HG02642 (cell line): ENCODE data around the gene SCUBE3.
A peak's percentile ranks its signal among the peaks of the same experiment; 100 is the strongest.

Experiments used
- ATAC-seq: cut with Tn5 transposase; IDR thresholded peaks from one replicate; pipeline ENCODE4 v1.9.1; 2021; ENCODE audit warnings: mild to moderate bottlenecking; ENCODE audit not compliant: unreplicated experiment, poor library complexity

The SCUBE3 gene

DNA sequence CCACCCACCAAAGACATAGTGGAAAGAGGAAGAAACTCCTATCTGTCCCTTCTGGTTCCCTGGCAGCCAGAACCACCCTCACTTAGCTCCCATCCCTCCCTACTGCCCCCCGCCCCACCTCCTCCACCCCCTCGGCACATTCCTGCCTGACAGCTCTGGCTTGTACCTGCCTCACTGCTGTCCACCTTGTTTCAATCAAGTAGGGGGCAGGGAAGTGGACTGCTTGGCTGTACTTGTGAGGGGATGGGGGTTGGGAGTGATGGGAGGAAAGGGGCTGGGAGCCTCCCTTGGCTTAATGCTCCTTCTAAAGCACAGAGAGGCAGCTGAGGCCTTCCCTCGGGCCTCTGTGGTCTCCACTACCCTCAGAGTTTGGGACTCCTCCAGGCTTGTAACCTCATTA is 23.7 kb downstream of the SCUBE3 start:
- ATAC-seq = no peak

DNA sequence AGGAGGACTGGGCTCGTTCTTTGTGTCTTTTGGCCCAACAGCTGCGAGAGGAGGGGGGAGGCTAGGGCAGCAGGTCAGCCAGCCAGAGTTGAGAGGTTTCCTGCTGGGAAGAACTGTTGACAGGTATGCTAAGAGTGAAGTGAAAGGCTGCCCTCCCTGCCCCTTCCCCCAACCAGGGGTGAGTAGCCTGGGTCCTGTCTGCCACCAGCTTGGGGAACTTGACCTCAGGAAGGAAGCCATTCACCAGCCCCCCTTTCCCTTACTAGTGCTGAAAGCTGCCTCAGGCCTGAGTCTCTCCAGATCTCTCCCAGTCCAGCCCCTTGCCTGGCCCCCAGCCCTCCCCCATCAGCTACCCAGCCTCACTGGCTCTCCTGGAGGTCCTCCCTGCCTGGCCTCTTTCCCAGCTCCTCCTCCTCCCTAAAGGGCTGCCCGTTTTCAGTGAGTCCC is 25.1 kb downstream of the SCUBE3 start:
- no peak for ATAC-seq

DNA sequence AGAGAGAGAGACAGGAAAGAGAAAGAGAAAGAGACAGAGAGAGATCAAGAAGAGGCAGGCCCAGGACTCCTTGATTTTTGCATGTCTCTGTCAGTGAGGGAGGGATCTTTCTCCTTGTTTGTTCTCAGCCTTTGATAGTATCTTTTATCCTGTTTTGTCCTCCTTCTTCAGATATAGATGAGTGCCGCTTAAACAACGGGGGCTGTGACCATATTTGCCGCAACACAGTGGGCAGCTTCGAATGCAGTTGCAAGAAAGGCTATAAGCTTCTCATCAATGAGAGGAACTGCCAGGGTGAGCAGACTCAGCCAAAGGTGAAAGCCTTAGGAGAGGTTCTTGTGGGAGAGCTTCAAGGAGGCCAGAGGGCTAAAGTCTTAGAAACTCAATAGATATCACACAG is 25.8 kb downstream of the SCUBE3 start:
- no peak for ATAC-seq

DNA sequence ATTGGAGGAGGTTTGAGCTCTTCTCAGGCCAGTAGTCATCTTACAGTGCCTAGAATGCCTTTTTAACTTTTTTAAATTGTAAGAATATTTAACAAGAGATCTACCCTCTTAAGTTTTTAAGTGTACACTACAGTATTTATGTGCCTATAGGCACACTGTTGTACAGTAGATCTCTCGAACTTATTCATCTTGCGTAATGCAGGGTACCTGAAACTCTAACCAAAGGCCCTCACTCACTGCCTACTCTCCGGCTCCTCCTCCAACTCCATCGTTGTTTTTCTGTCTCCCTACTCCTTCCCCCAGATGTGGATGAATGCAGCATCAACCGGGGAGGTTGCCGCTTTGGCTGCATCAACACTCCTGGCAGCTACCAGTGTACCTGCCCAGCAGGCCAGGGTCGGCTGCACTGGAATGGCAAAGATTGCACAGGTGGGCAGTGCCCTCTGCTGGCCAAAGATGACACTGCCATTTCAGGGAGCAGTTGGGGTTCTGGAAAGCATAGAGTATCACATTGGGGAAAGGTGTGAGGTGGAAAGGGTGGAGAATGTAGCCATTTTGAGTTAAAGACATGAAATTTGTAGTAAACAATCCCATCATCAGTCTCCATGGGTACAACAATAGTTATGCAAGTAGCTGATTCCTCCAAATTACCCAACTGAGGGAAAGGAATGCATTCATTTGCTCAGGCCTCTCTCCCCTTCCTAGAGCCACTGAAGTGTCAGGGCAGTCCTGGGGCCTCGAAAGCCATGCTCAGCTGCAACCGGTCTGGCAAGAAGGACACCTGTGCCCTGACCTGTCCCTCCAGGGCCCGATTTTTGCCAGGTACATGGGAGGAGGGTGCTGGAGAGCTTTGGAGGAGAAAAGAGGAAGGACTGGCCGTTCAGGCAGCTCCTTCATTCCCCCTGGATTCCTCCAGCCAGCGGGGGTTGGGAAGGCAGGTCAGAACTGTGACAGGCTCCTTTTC is 27.4 kb downstream of the SCUBE3 start:
- ATAC-seq = no peak

DNA sequence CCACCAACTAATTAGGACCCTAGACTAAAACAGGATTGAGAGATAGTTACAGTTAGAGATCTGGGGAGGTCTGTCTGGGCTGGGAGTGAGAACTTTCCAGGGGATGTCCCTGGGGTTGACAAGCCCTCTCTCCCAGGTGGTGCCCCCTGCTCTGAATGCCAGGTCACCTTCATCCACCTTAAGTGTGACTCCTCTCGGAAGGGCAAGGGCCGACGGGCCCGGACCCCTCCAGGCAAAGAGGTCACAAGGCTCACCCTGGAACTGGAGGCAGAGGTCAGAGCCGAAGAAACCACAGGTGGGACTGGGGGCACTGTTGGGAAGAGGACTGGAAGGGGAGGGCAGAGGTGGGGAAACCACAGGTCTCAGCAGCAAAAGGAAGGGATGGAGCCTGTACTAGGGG is 28.7 kb downstream of the SCUBE3 start:
- ATAC-seq = no peak

DNA sequence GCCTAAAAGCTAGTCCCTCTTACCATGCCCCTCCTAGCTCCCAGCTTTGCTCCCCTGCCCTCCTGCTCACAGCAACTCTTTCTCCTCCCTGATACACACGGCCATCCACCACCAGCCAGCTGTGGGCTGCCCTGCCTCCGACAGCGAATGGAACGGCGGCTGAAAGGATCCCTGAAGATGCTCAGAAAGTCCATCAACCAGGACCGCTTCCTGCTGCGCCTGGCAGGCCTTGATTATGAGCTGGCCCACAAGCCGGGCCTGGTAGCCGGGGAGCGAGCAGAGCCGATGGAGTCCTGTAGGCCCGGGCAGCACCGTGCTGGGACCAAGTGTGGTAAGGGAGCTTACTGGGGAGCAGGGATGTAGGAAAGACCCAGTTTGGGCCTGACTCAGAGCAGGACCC is 29.1 kb downstream of the SCUBE3 start:
- ATAC-seq = no peak

DNA sequence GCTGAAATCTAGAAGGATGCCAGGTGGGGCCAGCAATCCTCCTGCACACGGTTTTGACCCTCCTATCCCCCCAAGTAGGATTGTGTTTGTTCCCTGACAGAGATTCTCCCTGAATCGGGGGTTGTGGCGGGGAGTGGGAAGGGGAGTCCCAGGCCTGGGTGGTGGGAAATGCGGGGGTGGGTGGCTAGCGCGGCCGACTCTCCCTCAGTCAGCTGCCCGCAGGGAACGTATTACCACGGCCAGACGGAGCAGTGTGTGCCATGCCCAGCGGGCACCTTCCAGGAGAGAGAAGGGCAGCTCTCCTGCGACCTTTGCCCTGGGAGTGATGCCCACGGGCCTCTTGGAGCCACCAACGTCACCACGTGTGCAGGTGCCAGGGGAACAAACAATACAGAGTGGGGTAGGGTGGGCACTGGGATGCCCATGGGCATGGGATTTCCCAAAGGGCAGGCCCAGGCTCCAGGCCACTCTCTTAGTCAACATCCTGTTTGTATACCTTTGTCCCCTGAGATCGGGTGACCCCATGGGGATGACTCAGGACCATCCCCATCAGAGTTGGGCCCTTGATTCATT is 29.7 kb downstream of the SCUBE3 start:
- no peak for ATAC-seq

DNA sequence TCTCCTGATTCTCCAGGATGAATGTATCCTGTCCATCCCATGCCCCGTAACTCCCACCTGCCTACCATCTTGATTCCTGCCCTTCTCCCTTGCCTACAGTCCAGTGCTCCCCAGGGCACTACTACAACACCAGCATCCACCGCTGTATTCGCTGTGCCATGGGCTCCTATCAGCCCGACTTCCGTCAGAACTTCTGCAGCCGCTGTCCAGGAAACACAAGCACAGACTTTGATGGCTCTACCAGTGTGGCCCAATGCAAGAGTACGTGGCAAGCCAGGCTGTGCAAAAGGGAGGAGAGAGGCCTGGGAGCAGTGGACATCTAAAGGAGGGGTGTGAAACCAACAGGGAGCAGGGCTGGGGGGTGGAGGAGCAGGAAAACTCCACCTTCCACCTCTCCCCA is 30.8 kb downstream of the SCUBE3 start:
- no peak for ATAC-seq

DNA sequence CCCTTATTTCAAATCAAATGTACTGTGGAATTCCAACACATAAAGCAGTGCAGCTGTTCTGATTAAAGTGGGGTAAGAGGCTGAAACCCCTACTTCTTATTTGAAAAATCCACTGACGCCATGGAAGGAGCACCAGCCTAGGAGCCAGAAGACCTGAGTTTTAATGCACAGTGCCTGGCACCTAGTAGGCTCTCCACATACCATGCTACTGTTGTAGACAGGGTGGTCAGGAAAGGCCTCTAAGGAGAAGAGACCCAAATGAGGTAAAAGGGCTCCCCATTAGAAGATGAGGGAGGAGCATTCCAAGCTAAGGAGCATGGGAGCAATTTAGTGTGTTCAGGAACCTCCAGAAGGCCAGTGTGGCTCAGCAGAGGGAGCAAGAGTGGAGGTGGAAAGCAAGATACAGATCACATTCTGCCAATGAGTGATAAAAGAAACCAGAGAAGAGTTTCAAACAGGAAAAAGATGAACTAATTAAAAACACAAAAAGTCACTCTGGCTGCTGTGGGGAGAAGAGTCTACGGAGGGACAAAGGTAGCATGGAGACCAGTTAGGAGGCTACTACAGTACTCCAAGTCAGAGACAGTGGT is 34.0 kb downstream of the SCUBE3 start:
- no peak for ATAC-seq

DNA sequence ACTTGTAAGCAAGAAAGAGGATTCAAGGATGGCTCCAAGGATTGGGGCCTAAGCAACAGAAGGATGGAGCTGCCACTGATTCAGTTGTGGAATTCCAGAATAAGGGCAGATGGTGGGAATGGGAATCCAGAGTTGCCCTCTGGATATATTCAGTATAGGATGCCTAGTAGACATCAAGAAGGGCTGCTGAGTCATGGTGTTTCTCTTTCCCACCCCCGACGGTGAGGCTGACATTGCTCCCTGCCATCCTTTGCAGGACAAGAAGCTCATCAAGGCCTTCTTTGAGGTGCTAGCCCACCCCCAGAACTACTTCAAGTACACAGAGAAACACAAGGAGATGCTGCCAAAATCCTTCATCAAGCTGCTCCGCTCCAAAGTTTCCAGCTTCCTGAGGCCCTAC is 34.5 kb downstream of the SCUBE3 start:
- no peak for ATAC-seq

DNA sequence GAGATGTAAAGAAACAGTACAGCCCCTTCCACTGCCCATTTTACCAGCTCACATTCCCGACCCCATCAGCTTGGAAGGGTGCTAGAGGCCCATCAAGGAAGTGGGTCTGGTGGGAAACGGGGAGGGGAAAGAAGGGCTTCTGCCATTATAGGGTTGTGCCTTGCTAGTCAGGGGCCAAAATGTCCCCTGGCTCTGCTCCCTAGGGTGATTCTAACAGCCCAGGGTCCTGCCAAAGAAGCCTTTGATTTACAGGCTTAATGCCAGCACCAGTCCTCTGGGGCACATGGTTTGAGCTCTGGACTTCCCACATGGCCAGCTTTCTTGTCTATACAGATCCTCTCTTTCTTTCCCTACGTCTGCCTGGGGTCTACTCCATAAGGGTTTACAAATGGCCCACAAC is 35.2 kb downstream of the SCUBE3 start:
- no peak for ATAC-seq

DNA sequence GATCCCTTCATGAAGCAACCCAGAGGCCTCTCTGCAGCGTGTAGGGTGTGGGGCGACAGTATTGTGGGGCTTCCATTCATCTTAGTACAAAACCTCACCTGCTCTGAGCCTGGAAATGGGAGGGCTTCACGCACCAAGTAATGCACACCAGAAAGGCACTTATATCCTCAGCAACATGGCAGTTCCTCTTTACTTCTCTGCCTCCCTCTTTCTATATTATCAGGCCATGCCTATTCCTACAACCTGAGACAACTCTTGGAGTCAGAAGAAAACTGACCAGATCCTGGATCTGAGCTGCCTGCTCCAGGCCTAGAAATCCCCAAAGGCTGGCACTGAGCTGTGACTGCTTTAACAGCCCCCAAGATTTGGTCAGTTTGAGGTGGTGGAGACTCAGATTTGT is 38.2 kb downstream of the SCUBE3 start:
- ATAC-seq = no peak

DNA sequence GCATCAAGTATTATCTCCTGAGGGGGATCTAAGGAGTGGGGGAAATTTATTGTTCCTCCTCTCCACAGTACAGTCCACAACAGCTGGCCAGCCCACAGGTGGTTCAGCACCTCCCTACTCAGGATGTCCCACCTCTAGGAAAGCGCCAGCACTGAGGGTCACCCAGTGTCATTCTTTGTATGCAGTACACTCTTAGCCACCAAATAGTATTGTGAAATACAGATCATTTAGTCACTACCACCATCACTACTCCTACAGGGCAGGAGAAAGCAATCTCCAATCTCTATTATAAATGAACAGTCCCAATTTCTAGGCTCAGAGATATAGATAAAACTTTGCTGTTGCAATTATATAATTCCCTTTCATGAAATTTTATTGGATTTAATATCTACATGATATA is 39.5 kb downstream of the SCUBE3 start:
- ATAC-seq = no peak

DNA sequence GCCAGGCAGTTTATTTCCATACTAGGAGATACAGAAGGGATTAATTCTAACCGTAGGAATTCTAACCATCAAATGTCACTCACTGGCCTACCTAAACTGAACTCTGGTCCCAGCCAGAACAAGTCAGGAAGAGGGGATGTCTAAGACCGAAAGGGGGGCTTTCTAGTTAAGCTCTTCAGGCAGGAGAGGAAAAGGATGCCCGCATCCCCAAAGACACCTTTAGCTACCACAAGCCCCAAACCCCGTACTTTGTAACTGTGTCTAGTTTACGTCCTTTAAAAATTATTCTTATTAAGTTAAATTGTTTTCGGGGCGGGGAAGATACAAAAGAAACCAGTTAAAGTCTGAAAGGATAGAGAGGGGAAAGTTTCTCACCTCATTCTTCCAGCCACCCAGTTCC is 44.6 kb downstream of the SCUBE3 start:
- ATAC-seq = no peak

DNA sequence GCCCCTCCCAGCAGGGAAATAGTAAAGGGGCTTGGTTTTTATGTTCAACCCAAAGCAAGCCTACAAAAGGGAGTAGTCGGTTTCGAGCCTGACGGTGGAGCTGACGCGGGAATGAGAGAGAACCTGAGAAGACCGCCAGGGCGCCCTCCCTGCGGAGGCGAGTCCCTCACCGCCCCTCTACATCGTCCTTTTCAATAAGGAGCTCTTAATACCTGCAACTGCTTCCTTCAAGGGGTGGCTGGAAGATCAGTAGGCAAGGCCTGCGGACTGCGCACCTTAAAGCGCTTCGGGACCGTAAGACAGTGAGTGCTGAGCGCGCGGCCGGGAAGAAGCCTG is 45.1 kb downstream of the SCUBE3 start:
- peak; percentile 22 for ATAC-seq

DNA sequence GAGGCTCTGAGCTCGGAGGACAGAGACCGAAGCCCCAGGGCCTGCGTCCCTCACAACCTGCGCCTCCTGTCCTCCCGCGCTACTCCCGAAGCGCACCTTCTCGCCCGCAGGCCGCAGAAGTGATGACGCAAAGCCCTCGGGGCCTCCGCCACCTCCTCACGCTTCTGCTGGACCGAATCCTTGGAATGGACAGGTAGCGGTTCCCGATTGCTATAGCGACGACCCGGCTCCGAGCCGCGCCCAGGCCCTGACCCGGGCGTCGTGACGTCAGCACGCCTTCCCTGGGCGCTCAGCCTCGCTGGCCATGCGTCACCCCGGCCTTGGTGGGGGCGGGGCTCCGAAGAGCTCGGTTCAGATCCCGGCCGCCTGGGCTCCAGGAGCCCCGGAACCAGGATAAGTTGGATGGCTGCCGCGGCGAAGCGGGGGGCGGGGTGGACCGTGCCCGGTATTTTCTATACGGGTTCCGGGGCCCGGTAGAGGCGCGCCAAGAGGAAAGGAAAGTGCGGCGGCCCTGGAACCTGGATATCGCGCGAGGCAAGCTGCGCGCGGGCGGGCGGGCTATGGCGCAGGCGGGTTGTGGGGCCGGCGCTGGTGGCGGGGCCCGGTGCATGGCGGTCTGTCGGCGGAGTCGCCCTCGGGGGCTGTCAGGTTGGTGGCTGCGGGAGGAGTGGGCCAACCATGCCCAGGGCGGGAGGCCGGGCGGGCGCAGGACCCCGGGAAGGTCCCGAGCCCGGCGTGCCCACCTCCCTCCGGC is 45.6 kb downstream of the SCUBE3 start, which contains the start of gene ZNF76:
Gene ZNF76, plus strand, starts transcription at position 542 of the 754 bp plus-strand sequence. CDS start 21,417 bp downstream, outside the sequence.
- peak; percentile 93 for ATAC-seq

DNA sequence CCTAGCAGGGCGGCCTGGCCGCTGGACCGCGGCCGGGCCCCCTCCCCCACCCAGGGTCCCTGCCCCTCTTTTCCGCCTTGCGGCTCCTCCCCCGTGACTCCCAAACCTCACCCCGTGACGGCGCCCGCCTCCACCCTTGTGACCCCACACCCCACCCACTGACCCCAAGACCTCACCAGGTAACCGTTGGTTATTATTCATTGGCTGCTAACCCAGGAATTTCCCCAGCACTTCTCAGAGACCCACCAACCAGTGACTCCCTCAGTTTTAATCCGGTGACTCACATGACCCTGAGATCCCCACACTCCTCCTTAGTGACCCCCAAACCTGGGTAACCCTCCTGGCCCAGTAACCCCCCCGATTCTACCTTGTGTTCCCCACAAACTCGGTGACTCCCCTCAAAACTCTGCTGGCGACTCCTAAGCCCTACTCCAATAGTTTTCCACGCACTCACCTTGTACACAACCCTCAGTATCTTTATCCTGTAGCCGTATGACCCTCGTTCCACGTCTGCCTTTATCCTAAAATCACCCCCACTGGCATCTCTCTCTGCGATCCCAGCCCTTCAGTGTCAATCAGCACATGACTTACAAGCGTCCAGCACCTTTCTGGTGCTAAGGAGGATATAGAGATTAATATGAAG is 46.3 kb downstream of the SCUBE3 start:
- peak; percentile 32 for ATAC-seq

DNA sequence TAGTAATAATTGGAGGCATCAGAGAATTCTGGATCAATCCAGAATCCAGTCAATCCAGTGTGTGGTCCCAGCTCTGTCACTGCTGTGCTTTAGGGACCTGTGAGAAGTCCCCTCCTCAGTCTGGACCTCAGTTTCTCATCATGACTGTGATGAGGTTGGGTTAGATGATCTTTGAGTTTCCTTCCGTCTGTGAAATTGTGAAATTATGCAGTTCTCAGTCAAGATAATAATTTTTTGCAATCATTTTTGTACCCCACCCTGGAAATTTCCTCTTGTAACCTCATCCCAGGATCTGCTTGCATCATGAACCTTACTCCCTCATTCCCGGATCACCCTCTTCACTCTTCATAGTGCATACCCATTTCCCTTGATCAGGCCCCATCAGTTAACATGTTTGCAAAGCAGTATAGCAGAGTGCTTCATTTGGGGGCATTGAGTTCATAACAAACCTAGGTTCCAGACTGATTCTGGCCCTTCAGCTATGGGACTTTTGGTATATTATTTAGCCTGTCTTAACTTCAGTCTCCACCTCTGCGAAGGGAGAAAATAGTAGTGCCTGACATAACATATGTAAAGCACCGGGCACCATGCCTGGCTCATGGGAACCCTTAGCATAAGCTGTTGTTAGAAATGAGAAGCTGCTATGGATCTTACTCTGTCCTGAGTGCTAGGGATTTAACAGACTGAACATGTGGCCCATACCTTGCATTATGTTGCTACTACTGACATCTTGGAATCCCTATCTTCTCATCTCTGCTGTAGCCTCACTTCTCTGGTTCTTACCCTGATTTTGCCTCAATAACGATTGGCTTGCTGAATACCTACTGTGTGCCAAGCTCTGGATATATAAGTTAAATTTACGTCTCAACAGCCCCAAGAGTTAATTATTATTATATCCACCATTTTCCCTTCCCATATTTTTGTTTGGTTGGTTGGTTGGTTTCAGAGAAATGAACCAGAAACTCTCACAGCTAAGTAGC is 47.1 kb downstream of the SCUBE3 start:
- ATAC-seq = no peak

DNA sequence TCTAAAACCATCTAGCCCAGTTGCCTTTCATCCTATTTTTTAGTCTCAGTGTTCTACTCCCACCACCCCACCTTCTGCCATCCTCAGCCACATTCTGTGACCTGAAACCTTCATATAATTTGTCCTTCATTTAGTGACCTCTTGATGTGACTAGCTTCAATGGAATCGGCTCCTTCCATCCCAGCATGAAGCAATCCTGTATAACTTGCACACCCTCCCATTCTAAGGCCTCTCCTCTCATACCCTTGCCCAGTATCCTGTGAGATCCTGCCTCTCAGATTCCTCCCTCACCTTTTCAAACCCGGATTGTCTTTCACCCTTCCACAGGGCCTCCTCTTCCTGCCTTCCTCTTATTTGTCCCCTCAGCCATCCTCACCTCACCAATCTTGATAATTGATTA is 48.8 kb downstream of the SCUBE3 start:
- no peak for ATAC-seq
